HPDE6-E6E7 (cell line): ENCODE measurements around the gene HAVCR1.

Source experiments
- DNase-seq: peaks from one replicate; pipeline ENCODE4 v3.0.0; 2011; ENCODE audit warnings: missing footprints; ENCODE audit errors: extremely low spot score

HAVCR1 gene

GRCh38 chr5:156991714-156992113, 67.2 kb downstream of the HAVCR1 start:
- no peak for DNase-seq

- DNase-seq, result no peak
Observed at GRCh38 chr5:156984064-156984463, 74.9 kb downstream of the HAVCR1 start.

GRCh38 chr5:156981481-156981880, 77.4 kb downstream of the HAVCR1 start:
- DNase-seq, result no peak
